Activated effector memory CD4-positive, alpha-beta T cell treated with Interleukin-2 at 50 U/mL for 16 hours (primary cell): ENCODE data around the gene CXCR5.

Experiments used
- DNase-seq: peaks from one replicate; pipeline ENCODE4 v3.0.0-alpha.2; 2020

Gene CXCR5

GRCh38 chr11:118914178-118914918, 30.7 kb downstream of the CXCR5 start:
- peak; percentile 75 for DNase-seq

- DNase-seq = no peak
Observed at GRCh38 chr11:118914987-118915386, 31.3 kb downstream of the CXCR5 start.

GRCh38 chr11:118915396-118915795, 31.7 kb downstream of the CXCR5 start:
- no peak for DNase-seq

GRCh38 chr11:118915941-118916841, 32.5 kb downstream of the CXCR5 start:
- DNase-seq = no peak

- DNase-seq = no peak
Observed at GRCh38 chr11:118916842-118917388, 33.2 kb downstream of the CXCR5 start.

GRCh38 chr11:118917481-118918127, 33.9 kb downstream of the CXCR5 start:
- DNase-seq = no peak

- DNase-seq = no peak
Observed at GRCh38 chr11:118918128-118918685, 34.5 kb downstream of the CXCR5 start.

- no peak for DNase-seq
Observed at GRCh38 chr11:118918686-118919280, 35.1 kb downstream of the CXCR5 start.

- no peak for DNase-seq
Observed at GRCh38 chr11:118921121-118921928, 37.6 kb downstream of the CXCR5 start.

GRCh38 chr11:118921929-118922744, 38.4 kb downstream of the CXCR5 start:
- no peak for DNase-seq

- DNase-seq = no peak
Observed at GRCh38 chr11:118922745-118923627, 39.3 kb downstream of the CXCR5 start.

GRCh38 chr11:118923721-118924587, 40.3 kb downstream of the CXCR5 start:
- no peak for DNase-seq

GRCh38 chr11:118924591-118925585, 41.2 kb downstream of the CXCR5 start:
- DNase-seq = no peak

- DNase-seq = no peak
Observed at GRCh38 chr11:118927554-118928100, 43.9 kb downstream of the CXCR5 start.

GRCh38 chr11:118928101-118928869, 44.6 kb downstream of the CXCR5 start:
- DNase-seq = peak; percentile 87

GRCh38 chr11:118928870-118929500, 45.3 kb downstream of the CXCR5 start:
- DNase-seq = no peak
